Measurements from ENCODE around the gene MAP2K5.

MAP2K5 gene

DNA sequence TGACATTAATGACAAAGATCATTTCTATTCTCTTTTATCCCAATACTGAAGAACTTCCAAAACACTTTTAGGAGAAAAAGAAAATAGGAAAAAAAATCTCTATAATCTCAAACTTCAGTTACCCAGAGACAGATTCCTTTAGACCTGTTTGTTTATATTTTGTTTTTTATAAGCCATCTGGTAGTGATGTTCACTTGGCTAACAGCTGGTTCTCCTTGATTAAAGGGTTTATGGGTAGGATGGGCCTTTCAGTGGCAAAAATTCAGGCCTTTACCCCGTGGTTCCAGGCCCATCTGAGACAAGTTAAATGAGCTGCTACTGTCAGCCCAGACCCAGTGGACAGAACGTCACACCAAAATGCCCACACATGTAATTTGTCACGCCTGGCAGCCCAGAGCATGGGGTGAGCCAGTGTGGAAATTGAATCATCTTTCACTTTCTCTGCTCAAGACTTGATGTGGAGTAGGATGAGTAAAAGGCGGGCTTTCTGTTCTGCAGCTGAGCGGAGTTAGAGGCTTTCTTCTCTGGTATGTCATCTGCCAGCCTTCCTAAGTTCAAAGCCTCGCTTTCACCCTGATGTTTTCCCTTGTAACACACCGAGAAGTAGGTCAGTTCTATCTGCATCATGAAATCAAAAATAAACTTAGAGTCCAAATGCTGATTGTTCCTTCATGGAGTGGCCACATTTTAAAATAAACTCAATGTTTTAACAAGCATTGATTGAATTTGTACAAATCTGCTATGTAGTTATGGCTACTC, 220.3 kb downstream of the MAP2K5 start:
- DNase-seq = no peak

DNA sequence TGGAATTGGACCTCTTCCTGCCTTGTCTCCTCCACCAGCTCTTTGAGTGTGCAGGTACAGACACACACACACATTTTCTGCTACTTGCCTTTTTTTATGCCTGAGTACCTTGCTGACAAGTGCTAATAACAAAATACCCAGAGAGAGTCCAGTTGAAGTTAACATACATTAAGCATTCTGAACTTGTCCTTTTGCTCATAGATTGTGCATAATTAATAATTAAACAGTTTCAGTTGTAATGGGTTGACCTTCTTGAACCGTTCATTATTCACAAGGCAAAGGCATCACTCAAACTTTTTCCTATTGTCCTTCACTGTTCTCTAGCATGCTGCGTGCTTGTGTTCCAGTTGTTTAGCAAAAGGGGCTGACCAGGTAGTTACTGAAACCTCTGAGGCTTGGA, 223.2 kb downstream of the MAP2K5 start:
- no peak for DNase-seq

DNA sequence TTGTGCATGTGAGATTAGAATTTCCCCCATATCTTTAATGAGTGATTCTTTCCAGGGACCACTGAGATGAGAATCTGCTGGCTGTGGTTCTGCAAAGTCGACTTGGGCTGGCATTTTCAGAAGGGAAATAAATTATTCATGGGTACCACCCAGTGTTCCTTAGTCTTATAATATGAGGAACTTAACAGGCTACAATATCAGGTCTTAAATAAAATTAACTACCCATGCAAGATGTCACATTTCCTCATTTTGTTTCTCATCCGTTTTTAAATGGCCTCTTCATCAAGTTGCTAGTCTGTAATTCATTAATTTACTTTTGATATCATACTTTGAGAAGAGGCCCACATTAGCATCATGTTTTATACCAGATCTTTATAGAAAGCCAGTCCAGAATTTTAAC, 224.5 kb downstream of the MAP2K5 start:
- peak in 1 of 2 donors; percentile 18 for DNase-seq

DNA sequence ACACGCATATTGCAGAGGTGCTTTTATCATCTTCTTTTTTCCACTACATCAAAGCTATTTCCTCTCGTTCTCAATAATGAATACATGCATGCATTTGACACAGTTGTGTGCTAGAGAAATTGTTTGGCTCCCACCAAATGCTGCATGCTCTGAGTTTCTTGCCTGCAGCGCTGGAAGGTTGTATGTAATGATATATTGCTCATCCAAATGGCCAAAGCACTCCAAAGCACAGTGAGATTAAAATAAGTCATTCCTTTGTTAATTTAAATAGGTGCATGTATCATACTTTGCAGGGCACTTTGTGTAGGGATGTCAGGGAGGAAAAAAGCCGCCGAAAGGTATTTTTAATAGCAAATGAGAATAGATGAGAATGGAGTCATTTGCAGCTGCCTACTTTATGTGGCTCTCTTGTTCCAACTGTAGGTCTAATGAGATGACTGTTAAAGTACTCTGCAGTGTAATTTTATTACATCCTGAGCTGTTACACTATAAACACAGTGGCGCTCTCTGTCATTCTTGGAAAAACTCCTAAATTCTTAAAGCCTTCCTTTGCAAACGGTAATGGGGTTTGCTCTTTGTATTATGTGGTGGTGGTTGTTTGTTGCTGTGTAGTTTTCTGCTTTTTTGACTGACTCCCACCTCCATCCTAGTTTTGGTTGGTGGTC, 225.9 kb downstream of the MAP2K5 start:
- DNase-seq = no peak

DNA sequence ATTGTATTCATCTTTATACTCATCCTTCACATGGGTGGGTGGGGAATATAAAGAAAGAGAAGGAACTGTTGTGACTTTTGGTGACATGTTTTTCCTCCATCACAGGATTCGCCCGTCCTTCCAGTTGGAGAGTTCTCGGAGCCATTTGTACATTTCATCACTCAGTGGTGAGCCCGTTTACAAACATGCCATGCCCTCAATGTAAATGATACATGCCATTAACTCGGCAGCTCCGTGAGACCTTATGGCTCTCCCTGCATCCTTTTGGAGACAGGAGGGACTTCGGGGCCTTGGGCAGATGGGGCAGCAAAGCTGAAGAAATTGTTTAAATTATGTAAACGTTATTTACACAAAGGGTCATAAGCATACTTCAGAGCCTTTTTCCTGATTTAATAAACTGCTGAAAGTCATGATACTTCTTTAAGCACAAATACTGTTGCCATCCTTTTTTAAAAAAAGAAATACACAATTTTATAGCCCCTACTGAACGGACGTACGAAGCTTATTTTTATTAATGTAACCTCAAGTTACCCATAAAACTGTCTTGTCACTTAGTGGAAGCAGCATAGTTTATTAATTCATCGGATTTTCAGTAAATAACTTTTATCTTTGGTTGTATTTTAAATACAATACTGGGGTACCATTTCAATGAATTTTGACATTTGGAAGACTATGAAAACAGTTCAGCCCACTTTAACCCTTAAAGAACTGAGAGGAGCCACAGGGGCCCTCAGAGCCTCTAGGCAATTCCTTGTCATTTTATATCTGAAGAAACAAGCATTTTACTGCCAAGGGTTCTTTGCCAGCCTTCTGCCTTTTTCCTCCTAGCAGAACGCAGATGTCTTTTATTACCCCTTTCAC, 227.2 kb downstream of the MAP2K5 start:
- no peak for DNase-seq

DNA sequence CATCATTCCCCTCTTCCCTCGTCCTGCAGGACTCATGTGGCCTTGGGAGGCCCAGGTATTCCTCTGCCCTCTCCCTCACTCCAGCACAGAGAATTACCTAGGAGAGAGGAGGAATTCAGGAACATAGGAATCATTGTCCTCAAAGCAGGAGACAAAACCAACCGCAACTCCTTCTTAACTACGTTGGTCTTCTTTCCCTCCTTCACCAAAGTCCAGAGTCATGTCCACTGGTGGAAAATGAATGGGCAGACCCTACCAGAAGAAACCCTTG, 227.8 kb downstream of the MAP2K5 start:
- DNase-seq = no peak

DNA sequence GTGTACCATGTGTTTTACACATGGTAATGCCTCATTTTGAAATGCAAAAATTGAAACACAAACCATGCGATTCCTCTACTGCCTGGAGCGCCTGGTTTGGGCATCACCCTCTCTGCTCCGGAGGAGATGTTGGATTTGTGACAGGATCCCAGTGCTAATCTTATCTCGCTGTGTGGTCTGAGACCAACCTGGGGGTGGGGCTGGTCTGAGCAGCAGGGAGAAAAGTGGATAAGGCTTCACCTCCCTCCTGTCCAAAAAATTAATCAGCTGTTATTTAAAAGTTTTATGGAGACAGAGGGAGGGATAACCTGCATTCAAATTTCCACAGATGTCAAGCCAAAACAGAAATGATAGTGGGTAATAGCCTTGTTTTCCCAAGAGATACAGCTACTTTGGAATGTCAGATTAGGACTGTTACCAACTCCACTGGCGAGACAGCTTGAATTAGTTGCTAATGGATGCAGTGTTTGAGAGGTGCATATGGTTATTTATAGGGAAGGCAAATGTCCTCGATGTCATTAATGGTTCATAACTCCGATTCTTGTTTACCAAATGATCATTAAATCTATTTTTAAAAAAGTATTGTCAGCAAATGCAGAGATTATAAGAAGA, 228.8 kb downstream of the MAP2K5 start:
- DNase-seq = no peak

DNA sequence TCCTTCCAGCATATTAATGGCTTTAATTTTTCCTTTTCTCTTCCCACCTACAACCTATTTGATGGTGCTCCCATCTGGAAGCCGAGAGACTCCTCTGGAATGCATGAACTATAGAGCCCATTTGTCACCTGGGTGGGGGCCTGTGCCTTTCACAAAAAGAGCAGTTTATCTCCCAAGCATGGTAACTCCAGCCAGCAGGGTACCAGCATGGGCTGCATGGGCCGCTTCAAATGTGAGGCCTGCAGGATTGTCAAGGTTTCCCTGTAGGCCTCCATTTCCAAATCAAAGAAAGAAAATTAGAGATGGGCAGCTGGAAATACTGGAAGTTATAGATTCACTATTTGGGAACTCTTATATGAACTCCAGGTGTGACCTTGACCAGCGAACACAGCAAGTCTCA, 232.1 kb downstream of the MAP2K5 start:
- no peak for DNase-seq

DNA sequence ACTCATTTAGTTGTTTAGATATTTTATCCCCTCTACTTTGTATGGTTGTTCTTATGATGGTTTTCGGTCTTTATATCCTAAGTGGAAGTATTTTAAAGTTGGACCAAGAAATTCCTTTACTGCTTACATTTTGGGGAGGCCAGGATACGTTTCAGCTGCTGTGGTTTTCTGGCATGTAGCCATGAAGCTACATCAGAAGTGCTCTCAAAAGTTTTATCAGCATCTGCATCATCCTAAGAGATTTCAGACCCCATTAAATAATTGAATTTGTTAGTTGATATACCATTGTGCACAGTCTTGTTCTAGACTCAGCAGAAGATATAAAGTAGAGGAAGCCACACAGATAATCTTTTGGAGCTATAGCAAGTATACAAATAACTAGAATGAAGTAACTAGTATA, 232.7 kb downstream of the MAP2K5 start:
- DNase-seq = no peak

DNA sequence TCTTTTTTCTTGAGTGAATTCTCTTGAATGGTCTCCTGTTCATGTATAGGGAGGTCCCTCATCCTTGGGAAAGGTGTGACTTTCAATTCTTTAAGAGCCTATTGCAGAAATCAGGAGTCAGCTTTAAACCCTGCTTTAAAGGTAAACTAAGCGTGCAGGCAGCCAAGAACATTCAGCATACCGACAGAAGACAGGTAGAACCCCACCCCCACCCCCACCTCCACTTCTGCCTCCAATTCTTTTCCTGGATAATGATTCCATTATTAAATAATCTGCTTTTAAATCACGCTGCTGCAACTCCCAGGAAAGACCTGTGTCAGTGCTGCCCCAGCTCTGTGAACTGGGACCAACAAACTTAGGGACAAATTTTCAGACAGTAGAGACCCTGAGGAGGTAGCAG, 233.5 kb downstream of the MAP2K5 start:
- no peak for DNase-seq

DNA sequence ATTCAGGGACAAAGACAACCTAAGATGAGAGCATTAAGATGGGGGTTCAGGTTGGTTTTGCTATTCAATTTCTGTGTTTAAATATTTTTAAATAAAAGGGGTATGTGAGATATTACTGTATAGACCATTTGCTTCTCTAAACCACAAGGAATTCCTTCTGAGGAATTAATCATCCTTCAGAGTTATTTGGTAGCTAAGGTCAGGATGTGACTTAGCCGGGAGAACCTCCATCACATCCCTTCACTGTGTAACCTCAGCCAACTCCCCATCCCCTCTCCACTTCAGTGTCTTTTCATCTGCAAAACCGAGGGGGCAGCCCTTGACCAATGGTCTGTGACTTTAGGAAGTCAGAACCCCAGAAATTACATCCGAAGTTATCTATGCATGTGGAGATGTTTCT, 234.1 kb downstream of the MAP2K5 start:
- DNase-seq = no peak

DNA sequence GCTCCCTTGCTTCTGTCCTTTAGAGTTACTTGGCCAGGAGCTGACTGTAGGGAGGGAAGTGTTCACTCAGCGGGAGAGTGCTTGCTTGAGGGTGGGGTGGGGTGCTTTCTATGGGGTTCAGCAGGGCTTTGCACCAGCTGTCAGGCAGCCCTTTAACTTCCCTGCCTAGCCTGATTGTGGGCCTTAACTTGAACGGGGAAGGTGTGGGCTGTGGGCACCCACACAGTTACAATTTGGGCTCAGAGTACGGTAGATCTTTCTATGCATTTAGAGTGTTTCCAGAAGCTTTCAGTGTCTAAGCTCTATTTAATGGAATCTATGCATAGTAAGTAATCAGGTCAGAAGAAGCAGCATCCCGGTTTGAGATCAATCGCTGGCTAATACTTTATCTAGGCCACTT, 234.6 kb downstream of the MAP2K5 start:
- DNase-seq = peak in 1 of 2 donors; percentile 9

DNA sequence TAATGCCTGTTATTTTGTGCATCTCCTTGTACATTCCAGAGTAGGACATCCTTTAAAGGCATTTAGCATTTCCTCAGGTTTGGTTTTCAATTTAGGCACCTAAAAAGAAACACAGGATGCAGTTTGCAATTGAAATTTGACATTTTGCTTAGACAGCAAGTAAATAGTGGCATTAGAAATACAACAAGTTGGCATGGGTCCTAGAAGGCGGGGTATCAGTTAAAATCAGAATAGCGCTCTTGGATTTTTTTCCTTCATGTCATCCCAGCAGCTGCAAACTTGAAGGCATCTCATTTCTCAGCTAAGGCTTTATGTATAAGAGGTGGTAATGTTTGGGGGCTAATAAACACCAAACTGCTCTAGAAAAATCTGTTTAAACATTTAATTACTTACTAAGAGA, 235.3 kb downstream of the MAP2K5 start:
- DNase-seq = no peak

DNA sequence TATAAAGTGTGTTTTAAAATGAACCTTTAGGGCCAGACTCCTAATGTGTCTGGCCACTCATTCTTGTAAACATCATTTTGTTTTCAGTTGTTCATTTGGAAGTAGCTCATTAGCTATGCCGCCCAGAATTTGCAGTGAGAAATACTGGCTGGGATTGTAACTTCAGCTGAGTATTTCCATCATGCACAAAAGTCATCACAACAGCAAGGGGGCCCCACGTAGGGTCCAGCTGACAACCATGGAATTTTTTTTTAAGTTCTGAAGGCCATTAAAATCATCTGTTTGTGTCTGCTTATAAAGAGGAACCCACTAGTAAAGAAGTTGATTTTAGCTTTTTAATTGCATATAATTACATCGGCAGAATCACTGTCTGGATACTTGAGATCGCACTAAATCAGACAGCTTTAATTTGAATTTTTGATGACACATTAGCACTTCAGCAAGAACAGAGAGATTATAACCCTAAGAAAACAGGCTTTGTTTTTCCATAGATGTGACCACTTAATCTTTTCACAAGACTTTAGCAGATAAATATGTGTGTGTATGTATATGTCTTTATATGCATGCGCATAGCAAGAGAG, 236.6 kb downstream of the MAP2K5 start:
- no peak for DNase-seq

DNA sequence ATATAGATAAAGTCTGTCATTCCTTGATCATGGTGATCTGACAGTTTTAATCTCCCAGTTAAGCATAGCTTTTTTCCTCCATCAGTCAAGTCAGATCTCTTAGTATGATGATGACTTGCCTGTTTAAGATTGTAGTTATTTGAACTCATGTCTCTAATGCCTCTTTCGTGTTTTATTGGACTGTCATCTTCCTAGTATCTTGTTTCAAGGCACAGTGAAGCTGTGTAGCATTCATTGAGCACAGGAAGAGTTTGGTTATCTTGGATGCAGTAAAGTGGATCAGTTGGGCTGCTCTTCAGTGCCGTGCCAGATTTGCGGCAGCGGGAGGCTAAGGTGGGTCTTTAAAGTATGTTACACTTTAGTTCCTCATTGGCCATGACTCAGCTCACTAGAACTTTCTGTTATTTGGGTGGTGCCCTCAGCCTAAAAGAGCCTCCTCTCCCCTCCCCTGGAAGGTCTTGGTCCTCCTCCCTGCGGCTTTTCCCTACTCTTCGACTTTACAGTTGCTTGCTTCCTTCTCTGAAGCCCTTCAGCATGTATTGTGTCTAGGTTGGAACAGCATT, 237.1 kb downstream of the MAP2K5 start:
- peak; percentile 12 to 43 for DNase-seq

DNA sequence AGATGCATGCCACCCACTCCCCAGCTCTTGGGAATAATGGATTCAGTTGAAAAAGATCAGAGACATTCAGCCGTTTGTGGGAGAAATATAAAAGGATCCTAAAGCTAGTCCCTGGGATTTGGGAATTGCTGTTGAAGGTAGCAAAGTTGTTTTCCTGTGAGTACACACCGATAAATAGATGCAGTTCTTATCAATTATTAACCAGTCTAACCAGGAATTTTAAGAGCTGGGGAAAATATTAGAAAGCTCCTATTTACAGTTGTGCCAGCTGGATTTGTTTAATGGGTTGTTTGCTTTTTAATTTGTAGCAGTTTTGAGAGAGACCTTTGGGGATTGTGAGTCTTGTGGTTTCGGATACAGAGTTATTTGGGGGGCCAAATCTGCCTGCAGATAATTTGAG, 238.6 kb downstream of the MAP2K5 start:
- no peak for DNase-seq

DNA sequence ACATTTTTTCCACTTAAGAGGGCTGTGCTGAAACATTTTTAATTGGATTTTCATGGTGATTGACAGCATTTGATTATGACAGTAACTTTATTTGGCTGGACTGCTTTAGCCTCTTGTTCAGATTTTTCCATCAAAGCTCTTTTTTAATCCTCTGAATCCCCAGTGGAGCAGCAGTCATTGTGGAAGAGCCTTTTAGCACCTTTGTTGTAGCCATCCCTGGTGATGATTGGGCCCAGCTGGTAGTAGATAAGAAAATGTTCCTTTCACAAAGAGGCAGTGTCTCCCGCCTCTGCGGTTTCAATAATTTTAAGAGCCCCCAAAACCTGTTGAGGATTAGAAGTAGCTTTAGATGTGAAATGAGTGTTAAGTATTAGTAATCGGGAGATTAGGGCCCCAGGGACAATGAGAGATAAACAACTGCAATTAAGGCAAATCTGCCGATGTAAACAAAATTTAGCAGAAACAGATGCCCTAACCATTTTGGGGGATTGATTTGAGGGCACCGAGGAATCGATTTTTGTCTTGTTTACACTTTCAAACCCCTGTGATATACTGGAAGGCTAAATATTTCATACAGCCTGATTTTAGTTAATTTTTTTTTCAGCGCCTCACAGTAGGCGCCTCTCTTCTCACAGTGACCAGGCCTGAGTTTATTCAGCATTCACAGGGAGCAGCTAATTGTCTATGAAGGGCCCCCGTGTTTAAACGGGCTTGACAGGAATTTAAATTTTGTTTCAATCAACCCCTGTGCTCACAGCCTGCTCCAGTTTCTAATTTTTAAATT, 239.6 kb downstream of the MAP2K5 start:
- no peak for DNase-seq

DNA sequence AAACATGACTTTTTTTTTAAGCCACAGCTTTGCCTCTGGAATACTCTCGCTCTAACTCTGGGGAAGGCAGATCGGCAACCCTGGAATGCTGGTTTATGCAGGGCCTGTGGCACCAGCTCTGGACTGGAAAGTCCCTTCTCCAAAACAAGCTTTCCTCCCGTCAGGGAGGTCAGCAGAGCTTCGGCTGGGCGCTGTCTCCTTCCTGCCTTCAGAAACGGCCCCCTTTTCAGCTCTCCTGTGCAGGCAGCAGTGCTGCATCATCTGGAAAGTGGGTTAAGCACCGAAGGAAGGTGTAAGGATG, 240.1 kb downstream of the MAP2K5 start:
- no peak for DNase-seq

DNA sequence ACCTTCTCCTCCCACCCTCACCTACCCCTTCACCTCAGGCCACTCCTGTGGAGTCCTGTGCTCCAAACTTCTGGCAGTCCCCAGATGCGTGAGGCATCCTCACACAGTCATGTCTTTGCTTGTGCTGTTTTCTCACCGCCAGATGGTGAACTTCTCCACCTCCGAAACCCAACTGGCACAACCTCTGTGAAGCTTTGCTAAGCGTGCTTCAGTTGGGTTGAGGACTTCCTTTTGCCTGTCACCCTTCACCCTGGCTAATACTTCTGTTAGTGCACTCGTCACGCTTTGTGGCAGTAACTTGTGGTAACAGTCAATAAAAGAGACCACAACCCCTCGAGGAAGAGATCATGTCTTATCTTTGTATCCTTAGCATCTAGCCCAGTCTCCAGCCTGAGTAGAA, 240.8 kb downstream of the MAP2K5 start:
- peak; percentile 15 to 29 for DNase-seq

DNA sequence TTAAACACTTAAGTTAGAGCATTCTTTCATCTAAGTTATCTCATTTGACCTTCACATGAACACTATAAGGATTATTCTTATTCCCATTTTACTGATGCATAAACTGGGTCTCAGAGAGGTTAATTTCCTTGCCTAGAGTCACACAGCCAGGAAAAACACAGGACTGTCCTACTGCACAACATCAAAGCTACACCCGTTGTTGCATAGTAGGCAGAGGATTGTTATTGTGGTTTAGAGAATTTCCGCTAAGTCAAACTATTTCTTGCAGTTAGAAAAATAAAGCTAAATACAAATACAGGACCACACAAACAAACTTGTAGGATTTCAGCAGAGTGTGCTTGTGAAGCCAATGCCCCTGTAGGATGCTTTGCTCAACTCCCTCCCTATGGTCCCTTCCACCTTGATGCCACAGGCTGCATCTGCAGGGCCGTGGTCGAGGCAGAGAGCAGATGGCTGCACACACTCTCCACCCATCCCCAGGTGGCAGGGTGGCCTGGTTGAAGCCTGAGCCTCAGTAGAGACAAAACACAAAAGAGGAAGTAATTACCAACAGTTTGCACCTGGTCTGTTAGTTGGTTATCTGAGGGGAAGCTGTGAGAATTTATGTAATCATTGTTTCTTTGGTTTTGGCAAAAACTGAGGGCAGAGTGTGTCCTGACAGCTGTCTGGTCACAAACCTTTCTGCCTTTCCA, 241.7 kb downstream of the MAP2K5 start:
- DNase-seq = no peak

DNA sequence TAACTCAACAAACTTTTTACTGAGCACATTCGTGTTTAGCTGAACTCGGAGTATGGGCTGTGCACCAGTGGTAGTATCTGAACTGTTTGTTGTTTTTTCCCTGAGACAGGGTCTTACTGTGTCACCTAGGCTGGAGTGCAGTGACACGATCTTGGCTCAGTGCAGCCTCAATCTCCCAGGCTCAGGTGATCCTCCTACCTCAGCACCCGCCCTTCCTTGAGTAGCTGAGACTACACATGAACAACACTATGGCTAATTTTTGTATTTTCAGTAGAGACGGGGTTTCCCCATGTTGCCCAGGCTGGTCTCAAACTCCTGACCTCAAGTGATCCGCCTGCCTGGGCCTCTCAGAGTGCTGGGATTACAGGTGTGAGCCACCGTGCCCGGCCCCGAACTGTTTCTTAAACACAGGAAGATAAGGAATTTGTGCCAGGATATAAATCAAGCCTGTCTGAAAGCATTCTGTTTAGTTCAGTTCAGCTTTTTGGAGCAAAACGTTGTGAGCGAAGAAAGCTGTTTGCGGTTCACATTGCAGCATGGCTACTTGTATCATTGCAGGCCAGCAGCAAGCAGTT, 242.4 kb downstream of the MAP2K5 start:
- no peak for DNase-seq

Measured in inflammatory macrophage (primary cell).